ENCODE data around the gene MGAT1. TPM values are rescaled to one million over a fixed set of nuclear protein-coding genes. Genes with fewer than 3 reads are reported as not detected.

Gene MGAT1
- total RNA-seq, 1 experiment from 2014 or later: 93.6 TPM

DNA sequence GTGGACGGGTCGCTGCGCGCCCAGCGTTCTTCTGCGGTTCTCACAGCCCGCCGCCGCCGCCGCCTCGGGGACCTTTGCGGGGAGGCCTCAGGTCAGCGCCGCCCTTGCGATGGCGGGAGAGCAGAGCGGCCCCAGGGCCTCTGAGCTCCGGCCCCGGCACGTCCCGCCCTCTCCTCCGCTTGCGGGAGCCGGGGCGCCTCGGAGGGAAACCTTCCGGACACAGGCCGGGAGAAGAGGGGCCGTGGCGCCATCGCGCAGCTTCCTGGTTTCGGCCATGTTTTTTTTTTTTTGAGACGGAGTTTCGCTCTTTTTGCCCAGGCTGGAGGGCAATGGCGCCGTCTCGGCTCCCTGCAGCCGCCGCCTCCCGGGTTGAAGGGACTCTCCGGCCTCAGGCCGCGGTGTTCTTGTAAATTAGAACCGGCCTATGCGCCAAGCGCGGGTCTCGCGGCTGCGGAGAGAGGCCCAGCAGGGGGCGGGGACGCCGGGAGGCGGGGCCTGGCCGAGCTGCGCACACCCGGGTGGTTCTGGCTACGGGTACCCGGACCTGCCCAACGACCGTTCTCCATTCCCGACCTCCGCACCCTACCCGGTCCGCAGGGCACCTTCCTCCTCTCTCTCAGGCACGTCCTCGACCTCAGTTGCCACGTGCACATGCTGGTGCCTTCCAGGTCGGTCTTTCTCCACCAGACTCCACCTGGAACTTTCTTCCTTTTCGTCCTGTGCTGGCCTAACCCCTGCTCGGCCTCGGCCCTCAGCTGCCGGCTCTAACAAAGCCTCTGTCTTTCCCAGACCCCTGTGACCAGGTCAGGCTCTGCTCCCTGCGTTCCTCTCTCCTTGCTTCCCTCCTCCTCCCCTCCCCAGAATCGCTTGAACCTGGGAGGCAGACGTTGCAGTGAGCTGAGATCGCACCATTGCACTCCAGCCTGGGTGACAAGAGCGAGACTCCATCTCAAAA is 28.8 kb upstream of the MGAT1 start:
- DNase-seq (ENCODE audit: low spot score) (peak; percentile 77), ATAC-seq (peak; percentile 83)
- Mint-ChIP-seq H3K27ac (peak overlapping the region; percentile 97), H3K4me3 (peak overlapping the region; percentile 96), H3K9me3 (peaks cover 36% of the 10 kb centered on the region), H3K27me3 (ENCODE audit: low read depth) (peaks cover 63% of the 10 kb centered on the region), H3K4me1 (peaks cover 19% of the 10 kb centered on the region), H3K36me3 (peaks cover 31% of the 10 kb centered on the region)
- ChIA-PET CTCF (interaction anchor here (0.6 to 1.9 kb wide), 10 partner anchors 14 to 351 kb away, joined by 3 to 5 read pairs (median 4); no protein-coding TSS in a partner anchor), POLR2A (interaction anchor here (0.6 to 2.1 kb wide), 7 partner anchors 13 to 103 kb away, joined by 3 to 15 read pairs (median 4); no protein-coding TSS in a partner anchor)
- TF ChIP-seq, protein P1, sequence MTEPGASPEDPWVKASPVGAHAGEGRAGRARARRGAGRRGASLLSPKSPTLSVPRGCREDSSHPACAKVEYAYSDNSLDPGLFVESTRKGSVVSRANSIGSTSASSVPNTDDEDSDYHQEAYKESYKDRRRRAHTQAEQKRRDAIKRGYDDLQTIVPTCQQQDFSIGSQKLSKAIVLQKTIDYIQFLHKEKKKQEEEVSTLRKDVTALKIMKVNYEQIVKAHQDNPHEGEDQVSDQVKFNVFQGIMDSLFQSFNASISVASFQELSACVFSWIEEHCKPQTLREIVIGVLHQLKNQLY (CRISPR knock-in tag; IDR thresholded peaks at IDR 0.05): no peak
- TF ChIP-seq IRF2 (CRISPR knock-in tag; IDR thresholded peaks at IDR 0.05; ENCODE audit: borderline replicate concordance, low read depth): no peak
- TF ChIP-seq ETV6 (CRISPR knock-in tag; IDR thresholded peaks at IDR 0.05): 0 out of 2 replicates have a peak, but pooled peaks have one; percentile 23
- peak; percentile 67; the same call in 1 of the 2 replicates for TF ChIP-seq FOXK1 (CRISPR knock-in tag; IDR thresholded peaks at IDR 0.05)
- TF ChIP-seq ZBTB21 (CRISPR knock-in tag; IDR thresholded peaks at IDR 0.05; ENCODE audit: borderline replicate concordance): 0 out of 2 replicates have a peak, but pooled peaks have one; percentile 83
- TF ChIP-seq, protein P2, sequence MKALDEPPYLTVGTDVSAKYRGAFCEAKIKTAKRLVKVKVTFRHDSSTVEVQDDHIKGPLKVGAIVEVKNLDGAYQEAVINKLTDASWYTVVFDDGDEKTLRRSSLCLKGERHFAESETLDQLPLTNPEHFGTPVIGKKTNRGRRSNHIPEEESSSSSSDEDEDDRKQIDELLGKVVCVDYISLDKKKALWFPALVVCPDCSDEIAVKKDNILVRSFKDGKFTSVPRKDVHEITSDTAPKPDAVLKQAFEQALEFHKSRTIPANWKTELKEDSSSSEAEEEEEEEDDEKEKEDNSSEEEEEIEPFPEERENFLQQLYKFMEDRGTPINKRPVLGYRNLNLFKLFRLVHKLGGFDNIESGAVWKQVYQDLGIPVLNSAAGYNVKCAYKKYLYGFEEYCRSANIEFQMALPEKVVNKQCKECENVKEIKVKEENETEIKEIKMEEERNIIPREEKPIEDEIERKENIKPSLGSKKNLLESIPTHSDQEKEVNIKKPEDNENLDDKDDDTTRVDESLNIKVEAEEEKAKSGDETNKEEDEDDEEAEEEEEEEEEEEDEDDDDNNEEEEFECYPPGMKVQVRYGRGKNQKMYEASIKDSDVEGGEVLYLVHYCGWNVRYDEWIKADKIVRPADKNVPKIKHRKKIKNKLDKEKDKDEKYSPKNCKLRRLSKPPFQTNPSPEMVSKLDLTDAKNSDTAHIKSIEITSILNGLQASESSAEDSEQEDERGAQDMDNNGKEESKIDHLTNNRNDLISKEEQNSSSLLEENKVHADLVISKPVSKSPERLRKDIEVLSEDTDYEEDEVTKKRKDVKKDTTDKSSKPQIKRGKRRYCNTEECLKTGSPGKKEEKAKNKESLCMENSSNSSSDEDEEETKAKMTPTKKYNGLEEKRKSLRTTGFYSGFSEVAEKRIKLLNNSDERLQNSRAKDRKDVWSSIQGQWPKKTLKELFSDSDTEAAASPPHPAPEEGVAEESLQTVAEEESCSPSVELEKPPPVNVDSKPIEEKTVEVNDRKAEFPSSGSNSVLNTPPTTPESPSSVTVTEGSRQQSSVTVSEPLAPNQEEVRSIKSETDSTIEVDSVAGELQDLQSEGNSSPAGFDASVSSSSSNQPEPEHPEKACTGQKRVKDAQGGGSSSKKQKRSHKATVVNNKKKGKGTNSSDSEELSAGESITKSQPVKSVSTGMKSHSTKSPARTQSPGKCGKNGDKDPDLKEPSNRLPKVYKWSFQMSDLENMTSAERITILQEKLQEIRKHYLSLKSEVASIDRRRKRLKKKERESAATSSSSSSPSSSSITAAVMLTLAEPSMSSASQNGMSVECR (CRISPR knock-in tag; IDR thresholded peaks at IDR 0.05; ENCODE audit: borderline replicate concordance): peak; percentile 23
- TF ChIP-seq, protein P3, sequence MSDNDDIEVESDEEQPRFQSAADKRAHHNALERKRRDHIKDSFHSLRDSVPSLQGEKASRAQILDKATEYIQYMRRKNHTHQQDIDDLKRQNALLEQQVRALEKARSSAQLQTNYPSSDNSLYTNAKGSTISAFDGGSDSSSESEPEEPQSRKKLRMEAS (CRISPR knock-in tag; IDR thresholded peaks at IDR 0.05): peak; percentile 96
- TF ChIP-seq MYBL2 (CRISPR knock-in tag; IDR thresholded peaks at IDR 0.05): 0 out of 2 replicates have a peak, but pooled peaks have one; percentile 32
- 0 out of 2 replicates have a peak, but pooled peaks have one; percentile 32 for TF ChIP-seq SMAD4 (CRISPR knock-in tag; IDR thresholded peaks at IDR 0.05)
- TF ChIP-seq SMAD3 (CRISPR knock-in tag; IDR thresholded peaks at IDR 0.05; ENCODE audit: borderline replicate concordance): 0 out of 2 replicates have a peak, but pooled peaks have one; percentile 20
- TF ChIP-seq, protein P4, sequence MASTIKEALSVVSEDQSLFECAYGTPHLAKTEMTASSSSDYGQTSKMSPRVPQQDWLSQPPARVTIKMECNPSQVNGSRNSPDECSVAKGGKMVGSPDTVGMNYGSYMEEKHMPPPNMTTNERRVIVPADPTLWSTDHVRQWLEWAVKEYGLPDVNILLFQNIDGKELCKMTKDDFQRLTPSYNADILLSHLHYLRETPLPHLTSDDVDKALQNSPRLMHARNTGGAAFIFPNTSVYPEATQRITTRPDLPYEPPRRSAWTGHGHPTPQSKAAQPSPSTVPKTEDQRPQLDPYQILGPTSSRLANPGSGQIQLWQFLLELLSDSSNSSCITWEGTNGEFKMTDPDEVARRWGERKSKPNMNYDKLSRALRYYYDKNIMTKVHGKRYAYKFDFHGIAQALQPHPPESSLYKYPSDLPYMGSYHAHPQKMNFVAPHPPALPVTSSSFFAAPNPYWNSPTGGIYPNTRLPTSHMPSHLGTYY (CRISPR knock-in tag; IDR thresholded peaks at IDR 0.05): no peak
- TF ChIP-seq ZNF219 (CRISPR knock-in tag; IDR thresholded peaks at IDR 0.05; ENCODE audit: borderline replicate concordance): peak; percentile 32; the same call in 1 of the 2 replicates
- TF ChIP-seq, protein P5, sequence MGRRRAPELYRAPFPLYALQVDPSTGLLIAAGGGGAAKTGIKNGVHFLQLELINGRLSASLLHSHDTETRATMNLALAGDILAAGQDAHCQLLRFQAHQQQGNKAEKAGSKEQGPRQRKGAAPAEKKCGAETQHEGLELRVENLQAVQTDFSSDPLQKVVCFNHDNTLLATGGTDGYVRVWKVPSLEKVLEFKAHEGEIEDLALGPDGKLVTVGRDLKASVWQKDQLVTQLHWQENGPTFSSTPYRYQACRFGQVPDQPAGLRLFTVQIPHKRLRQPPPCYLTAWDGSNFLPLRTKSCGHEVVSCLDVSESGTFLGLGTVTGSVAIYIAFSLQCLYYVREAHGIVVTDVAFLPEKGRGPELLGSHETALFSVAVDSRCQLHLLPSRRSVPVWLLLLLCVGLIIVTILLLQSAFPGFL (CRISPR knock-in tag; IDR thresholded peaks at IDR 0.05; ENCODE audit: borderline replicate concordance): no peak
- peak; percentile 75 for TF ChIP-seq ZNF232 (CRISPR knock-in tag; IDR thresholded peaks at IDR 0.05)
- TF ChIP-seq, protein P6, sequence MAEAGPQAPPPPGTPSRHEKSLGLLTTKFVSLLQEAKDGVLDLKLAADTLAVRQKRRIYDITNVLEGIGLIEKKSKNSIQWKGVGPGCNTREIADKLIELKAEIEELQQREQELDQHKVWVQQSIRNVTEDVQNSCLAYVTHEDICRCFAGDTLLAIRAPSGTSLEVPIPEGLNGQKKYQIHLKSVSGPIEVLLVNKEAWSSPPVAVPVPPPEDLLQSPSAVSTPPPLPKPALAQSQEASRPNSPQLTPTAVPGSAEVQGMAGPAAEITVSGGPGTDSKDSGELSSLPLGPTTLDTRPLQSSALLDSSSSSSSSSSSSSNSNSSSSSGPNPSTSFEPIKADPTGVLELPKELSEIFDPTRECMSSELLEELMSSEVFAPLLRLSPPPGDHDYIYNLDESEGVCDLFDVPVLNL (CRISPR knock-in tag; IDR thresholded peaks at IDR 0.05; ENCODE audit: borderline replicate concordance, low read depth): no peak; the same call in 1 of the 2 replicates
- TF ChIP-seq, protein P7, sequence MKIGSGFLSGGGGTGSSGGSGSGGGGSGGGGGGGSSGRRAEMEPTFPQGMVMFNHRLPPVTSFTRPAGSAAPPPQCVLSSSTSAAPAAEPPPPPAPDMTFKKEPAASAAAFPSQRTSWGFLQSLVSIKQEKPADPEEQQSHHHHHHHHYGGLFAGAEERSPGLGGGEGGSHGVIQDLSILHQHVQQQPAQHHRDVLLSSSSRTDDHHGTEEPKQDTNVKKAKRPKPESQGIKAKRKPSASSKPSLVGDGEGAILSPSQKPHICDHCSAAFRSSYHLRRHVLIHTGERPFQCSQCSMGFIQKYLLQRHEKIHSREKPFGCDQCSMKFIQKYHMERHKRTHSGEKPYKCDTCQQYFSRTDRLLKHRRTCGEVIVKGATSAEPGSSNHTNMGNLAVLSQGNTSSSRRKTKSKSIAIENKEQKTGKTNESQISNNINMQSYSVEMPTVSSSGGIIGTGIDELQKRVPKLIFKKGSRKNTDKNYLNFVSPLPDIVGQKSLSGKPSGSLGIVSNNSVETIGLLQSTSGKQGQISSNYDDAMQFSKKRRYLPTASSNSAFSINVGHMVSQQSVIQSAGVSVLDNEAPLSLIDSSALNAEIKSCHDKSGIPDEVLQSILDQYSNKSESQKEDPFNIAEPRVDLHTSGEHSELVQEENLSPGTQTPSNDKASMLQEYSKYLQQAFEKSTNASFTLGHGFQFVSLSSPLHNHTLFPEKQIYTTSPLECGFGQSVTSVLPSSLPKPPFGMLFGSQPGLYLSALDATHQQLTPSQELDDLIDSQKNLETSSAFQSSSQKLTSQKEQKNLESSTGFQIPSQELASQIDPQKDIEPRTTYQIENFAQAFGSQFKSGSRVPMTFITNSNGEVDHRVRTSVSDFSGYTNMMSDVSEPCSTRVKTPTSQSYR (CRISPR knock-in tag; IDR thresholded peaks at IDR 0.05): peak; percentile 78; the same call in 1 of the 2 replicates
- TF ChIP-seq, protein P8, sequence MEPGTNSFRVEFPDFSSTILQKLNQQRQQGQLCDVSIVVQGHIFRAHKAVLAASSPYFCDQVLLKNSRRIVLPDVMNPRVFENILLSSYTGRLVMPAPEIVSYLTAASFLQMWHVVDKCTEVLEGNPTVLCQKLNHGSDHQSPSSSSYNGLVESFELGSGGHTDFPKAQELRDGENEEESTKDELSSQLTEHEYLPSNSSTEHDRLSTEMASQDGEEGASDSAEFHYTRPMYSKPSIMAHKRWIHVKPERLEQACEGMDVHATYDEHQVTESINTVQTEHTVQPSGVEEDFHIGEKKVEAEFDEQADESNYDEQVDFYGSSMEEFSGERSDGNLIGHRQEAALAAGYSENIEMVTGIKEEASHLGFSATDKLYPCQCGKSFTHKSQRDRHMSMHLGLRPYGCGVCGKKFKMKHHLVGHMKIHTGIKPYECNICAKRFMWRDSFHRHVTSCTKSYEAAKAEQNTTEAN (CRISPR knock-in tag; IDR thresholded peaks at IDR 0.05): peak; percentile 80; the same call in 1 of the 2 replicates
- TF ChIP-seq, protein P9, sequence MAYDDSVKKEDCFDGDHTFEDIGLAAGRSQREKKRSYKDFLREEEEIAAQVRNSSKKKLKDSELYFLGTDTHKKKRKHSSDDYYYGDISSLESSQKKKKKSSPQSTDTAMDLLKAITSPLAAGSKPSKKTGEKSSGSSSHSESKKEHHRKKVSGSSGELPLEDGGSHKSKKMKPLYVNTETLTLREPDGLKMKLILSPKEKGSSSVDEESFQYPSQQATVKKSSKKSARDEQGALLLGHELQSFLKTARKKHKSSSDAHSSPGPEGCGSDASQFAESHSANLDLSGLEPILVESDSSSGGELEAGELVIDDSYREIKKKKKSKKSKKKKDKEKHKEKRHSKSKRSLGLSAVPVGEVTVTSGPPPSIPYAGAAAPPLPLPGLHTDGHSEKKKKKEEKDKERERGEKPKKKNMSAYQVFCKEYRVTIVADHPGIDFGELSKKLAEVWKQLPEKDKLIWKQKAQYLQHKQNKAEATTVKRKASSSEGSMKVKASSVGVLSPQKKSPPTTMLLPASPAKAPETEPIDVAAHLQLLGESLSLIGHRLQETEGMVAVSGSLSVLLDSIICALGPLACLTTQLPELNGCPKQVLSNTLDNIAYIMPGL (CRISPR knock-in tag; IDR thresholded peaks at IDR 0.05): peak; percentile 48; the same call in 1 of the 2 replicates
